PFSK-1 (cell line): ENCODE results near the gene DYRK1A.

Experiments
- POLR2AphosphoS5 ChIP-seq: IDR thresholded peaks from 2 replicates; pipeline ENCODE4 v1.6.1; 2012; ENCODE audit warnings: low read depth, mild to moderate bottlenecking, control low read depth, low read length, moderate library complexity
- SIN3A ChIP-seq: IDR thresholded peaks from 2 replicates; pipeline ENCODE4 v1.6.1; 2012; ENCODE audit warnings: mild to moderate bottlenecking, low read length, moderate library complexity, borderline replicate concordance; ENCODE audit not compliant: insufficient read depth

DNA sequence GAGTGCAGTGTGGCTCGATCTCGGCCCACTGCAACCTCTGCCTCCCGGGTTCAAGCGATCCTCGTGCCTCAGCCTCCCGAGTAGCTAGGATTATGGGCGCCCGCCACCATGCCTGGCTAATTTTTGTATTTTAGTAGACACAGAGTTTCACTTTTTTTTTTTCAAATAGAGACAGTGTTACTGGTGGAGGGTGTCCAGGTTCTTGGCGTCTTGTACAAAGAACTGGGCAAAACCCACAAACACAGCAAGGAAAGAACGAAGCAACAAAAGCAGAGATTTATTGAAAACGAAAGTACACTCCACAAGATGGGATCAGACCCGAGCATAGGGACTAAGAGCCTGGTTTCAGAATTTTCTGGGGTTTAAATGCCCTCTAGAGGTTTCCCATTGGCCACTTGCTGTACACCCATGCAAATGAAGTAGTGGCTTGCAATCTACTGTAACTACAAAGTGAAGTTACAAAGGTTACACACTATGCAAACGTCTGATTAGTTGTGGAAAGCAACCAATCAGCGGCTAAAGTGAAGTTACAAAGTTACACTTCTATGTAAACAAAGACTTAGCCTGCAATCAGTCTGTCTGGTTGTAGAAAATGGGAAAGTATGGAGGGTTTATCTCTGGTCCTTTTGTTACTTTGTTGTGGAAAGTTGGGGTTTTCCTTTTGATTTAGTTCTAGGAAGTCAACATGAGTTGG, 199.1 kb downstream of the DYRK1A start:
- no peak for TF ChIP-seq POLR2AphosphoS5
- no peak for TF ChIP-seq SIN3A
